ENCODE data around the gene PRRC2A. TPM values are rescaled to one million over a fixed set of nuclear protein-coding genes. Genes with fewer than 3 reads are reported as not detected.

PRRC2A gene
- total RNA-seq, 3 donors from 2014 or later (not counting 1 experiment from before 2014, with no cell fraction given) = 264 to 294 (median 294) TPM

GRCh38 chr6:31624070-31624469 lies 3.6 kb downstream of the PRRC2A start:
- Histone ChIP-seq H3K36me3 (ENCODE audit: control insufficient read depth, insufficient read depth, low read length) (peaks cover 51% of the 10 kb centered on the region), H3K4me1 (ENCODE audit: control insufficient read depth, insufficient read depth, low read length) (peaks cover 15% of the 10 kb centered on the region), H3K9me3 (ENCODE audit: control insufficient read depth, insufficient read depth, low read length) (no peaks in the 10 kb centered on the region), H3K4me3 (ENCODE audit: low read length) (no peak overlapping the region), H3K27me3 (ENCODE audit: control insufficient read depth, insufficient read depth, low read length) (no peaks in the 10 kb centered on the region), H3K27ac (ENCODE audit: low read length) (no peak overlapping the region)
- H3K27ac Mint-ChIP-seq = no peak overlapping the region
- WGBS (ENCODE audit: insufficient coverage) = 100% methylated on average over 5 of the region's 10 CpGs
- H3K36me3 Mint-ChIP-seq = peaks cover 24% of the 10 kb centered on the region
- intact Hi-C loops (cut with micrococcal nuclease) = loop anchor here (5.0 kb wide), 1 partner anchor 113 kb away; the partner anchor contains the start of gene CLIC1
- H3K4me1 Mint-ChIP-seq = peaks cover 26 to 34% of the 10 kb centered on the region in 2 donors
- H3K9me3 Mint-ChIP-seq = no peaks in the 10 kb centered on the region
- ATAC-seq (no peak), DNase-seq (no peak)
- no peak for TF ChIP-seq CTCF (IDR thresholded peaks at IDR 0.05)
- H3K4me3 Mint-ChIP-seq = no peak overlapping the region
- H3K27me3 Mint-ChIP-seq (ENCODE audit: low read depth in 2 of 2) = no peaks in the 10 kb centered on the region

DNA sequence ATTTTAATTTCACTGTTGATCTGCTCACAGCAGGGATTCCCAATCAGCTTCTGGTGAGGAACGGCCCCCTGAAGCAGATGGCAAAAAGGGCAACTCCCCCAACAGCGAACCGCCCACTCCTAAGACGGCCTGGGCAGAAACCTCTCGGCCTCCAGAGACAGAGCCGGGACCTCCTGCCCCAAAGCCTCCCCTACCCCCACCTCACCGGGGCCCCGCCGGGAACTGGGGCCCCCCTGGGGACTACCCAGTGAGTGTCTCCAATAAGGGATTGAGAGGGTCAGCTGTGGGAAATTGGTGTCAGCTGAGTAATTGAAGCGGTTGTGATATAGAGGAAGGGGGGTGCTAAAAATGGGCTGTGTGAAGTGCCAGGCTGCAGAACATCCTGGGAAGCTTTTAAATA lies 6.4 kb downstream of the PRRC2A start:
- Histone ChIP-seq H3K4me1 (ENCODE audit: control insufficient read depth, insufficient read depth, low read length) (peaks cover 2% of the 10 kb centered on the region), H3K27ac (ENCODE audit: low read length) (no peak overlapping the region), H3K9me3 (ENCODE audit: control insufficient read depth, insufficient read depth, low read length) (no peaks in the 10 kb centered on the region), H3K4me3 (ENCODE audit: low read length) (no peak overlapping the region), H3K27me3 (ENCODE audit: control insufficient read depth, insufficient read depth, low read length) (no peaks in the 10 kb centered on the region), H3K36me3 (ENCODE audit: control insufficient read depth, insufficient read depth, low read length) (peaks cover 78% of the 10 kb centered on the region)
- peaks cover 16 to 22% of the 10 kb centered on the region in 2 donors for H3K4me1 Mint-ChIP-seq
- DNase-seq = no peak
- peaks cover 24% of the 10 kb centered on the region for H3K36me3 Mint-ChIP-seq
- no peak for TF ChIP-seq CTCF (IDR thresholded peaks at IDR 0.05)
- intact Hi-C loops (cut with micrococcal nuclease) = no loop called here
- H3K4me3 Mint-ChIP-seq = no peak overlapping the region
- peak overlapping the region in 1 of 2 donors; percentile 43 for H3K27ac Mint-ChIP-seq
- WGBS (ENCODE audit: insufficient coverage) = 97% methylated on average over 9 of the region's 10 CpGs
- no peaks in the 10 kb centered on the region for H3K27me3 Mint-ChIP-seq (ENCODE audit: low read depth in 2 of 2)
- H3K9me3 Mint-ChIP-seq = no peaks in the 10 kb centered on the region
- no peak for ATAC-seq

GRCh38 chr6:31627690-31628287 lies 7.3 kb downstream of the PRRC2A start:
- ATAC-seq (no peak), DNase-seq (no peak)
- no peak overlapping the region for H3K4me3 Mint-ChIP-seq
- H3K4me3 ChIP-seq (ENCODE audit: low read length) = no peak overlapping the region
- H3K27me3 ChIP-seq (ENCODE audit: control insufficient read depth, insufficient read depth, low read length) = no peaks in the 10 kb centered on the region
- peaks cover 86% of the 10 kb centered on the region for H3K36me3 ChIP-seq (ENCODE audit: control insufficient read depth, insufficient read depth, low read length)
- no peaks in the 10 kb centered on the region for H3K9me3 ChIP-seq (ENCODE audit: control insufficient read depth, insufficient read depth, low read length)
- H3K9me3 Mint-ChIP-seq = no peaks in the 10 kb centered on the region
- TF ChIP-seq CTCF (IDR thresholded peaks at IDR 0.05) = no peak
- H3K4me1 ChIP-seq (ENCODE audit: control insufficient read depth, insufficient read depth, low read length) = no peaks in the 10 kb centered on the region
- H3K27me3 Mint-ChIP-seq (ENCODE audit: low read depth in 2 of 2) = no peaks in the 10 kb centered on the region
- 98% methylated on average over 19 of the region's 19 CpGs for WGBS (ENCODE audit: insufficient coverage)
- peaks cover 8 to 21% of the 10 kb centered on the region in 2 donors for H3K4me1 Mint-ChIP-seq
- peaks cover 24% of the 10 kb centered on the region for H3K36me3 Mint-ChIP-seq
- H3K27ac ChIP-seq (ENCODE audit: low read length) = no peak overlapping the region
- H3K27ac Mint-ChIP-seq = peak overlapping the region; percentile 39 to 43
- intact Hi-C loops (cut with micrococcal nuclease) = no loop called here

- H3K27me3 Mint-ChIP-seq (ENCODE audit: low read depth in 2 of 2) = no peaks in the 10 kb centered on the region
- H3K9me3 Mint-ChIP-seq = no peaks in the 10 kb centered on the region
- WGBS (ENCODE audit: insufficient coverage) = 94% methylated on average over 7 of the region's 7 CpGs
- no peaks in the 10 kb centered on the region for H3K27me3 ChIP-seq (ENCODE audit: control insufficient read depth, insufficient read depth, low read length)
- H3K4me1 Mint-ChIP-seq = peaks cover 6 to 28% of the 10 kb centered on the region in 2 donors
- H3K4me1 ChIP-seq (ENCODE audit: control insufficient read depth, insufficient read depth, low read length) = no peaks in the 10 kb centered on the region
- H3K9me3 ChIP-seq (ENCODE audit: control insufficient read depth, insufficient read depth, low read length) = no peaks in the 10 kb centered on the region
- peaks cover 92% of the 10 kb centered on the region for H3K36me3 ChIP-seq (ENCODE audit: control insufficient read depth, insufficient read depth, low read length)
- DNase-seq (no peak), ATAC-seq (no peak)
- H3K4me3 ChIP-seq (ENCODE audit: low read length) = no peak overlapping the region
- intact Hi-C loops (cut with micrococcal nuclease) = no loop called here
- H3K27ac ChIP-seq (ENCODE audit: low read length) = no peak overlapping the region
- H3K27ac Mint-ChIP-seq = no peak overlapping the region
- H3K4me3 Mint-ChIP-seq = no peak overlapping the region
- H3K36me3 Mint-ChIP-seq = peaks cover 24% of the 10 kb centered on the region
- no peak for TF ChIP-seq CTCF (IDR thresholded peaks at IDR 0.05)
These were observed 8.5 kb downstream of the PRRC2A start for GRCh38 chr6:31629014-31629413.

Measured in natural killer cell (primary cell).